A673 (cell line): ENCODE measurements around the gene IL1R1.

ENCODE experiments used
- CTCF ChIP-seq: fragments of 300-800, 200-600 bp; sonication (generic); conservative IDR thresholded peaks from 2 replicates; pipeline ENCODE4 v1.5.1; 2017; ENCODE audit warnings: low read depth, mild to moderate bottlenecking, antibody characterized with exemption, low read length, moderate library complexity, mixed read lengths
- EZH2 ChIP-seq: fragments of 200-600 bp; sonication (generic); IDR thresholded peaks from 2 replicates; pipeline ENCODE4 v1.6.1; 2017; ENCODE audit warnings: borderline replicate concordance, low read depth, mild to moderate bottlenecking, mixed read lengths, antibody characterized with exemption, low read length; ENCODE audit not compliant: poor library complexity, severe bottlenecking

- TF ChIP-seq CTCF (no peak), EZH2 (peak; percentile 29)
These were observed at the start of gene IL1R1 for GRCh38 chr2:102141970-102142828.
